ENCODE measurements around the gene SH3BP5.

GRCh38 chr3:15303216-15303615, 29.2 kb downstream of the SH3BP5 start:
- TF ChIP-seq GATA2 (IDR thresholded peaks at IDR 0.05; ENCODE audit: low read depth, low read length) (no peak), GATA3 (IDR thresholded peaks at IDR 0.05; ENCODE audit: low read depth, low read length) (no peak)

All from SH-SY5Y (cell line).